ENCODE measurements around the gene DIPK1C. TPM values are rescaled to one million over a fixed set of nuclear protein-coding genes. Genes with fewer than 3 reads are reported as not detected.
A peak's percentile ranks its signal among the peaks of the same experiment; 100 is the strongest.

The DIPK1C gene
- total and polyA plus RNA-seq, 10 of the 15 experiments (the other 5 are each of a cell fraction or from before 2014, with no cell fraction given) = not detected

GRCh38 chr18:74493689-74494088 is 36.6 kb upstream of the DIPK1C start:
- intact Hi-C loops (cut with micrococcal nuclease; ENCODE audit: unreplicated experiment) = loop anchor here (1.0 to 10.0 kb wide), 3 partner anchors 140 to 2001 kb away; partner anchors contain the start of gene ZNF516
- peak; percentile 22; the same call in 2 of the 3 replicates for ATAC-seq

More at GRCh38 chr18:74493689-74494088, 36.6 kb upstream of the DIPK1C start:
- no peak overlapping the region for H3K9ac ChIP-seq (ENCODE audit: control insufficient read depth, insufficient read depth, low read length)
- H3K27ac ChIP-seq (ENCODE audit: control insufficient read depth, insufficient read depth) = no peak overlapping the region
- H4K20me1 ChIP-seq (ENCODE audit: control insufficient read depth, insufficient read depth) = no peaks in the 10 kb centered on the region
- peaks cover 15% of the 10 kb centered on the region for H3K4me1 ChIP-seq (ENCODE audit: control insufficient read depth, insufficient read depth, low read length)
- BruUV-seq (replicated peaks) = no TSS peak
- no peaks in the 10 kb centered on the region for H3K9me3 ChIP-seq (replicated peaks; ENCODE audit: control insufficient read depth, insufficient read depth, low read length)
- peaks cover 26% of the 10 kb centered on the region for H3K79me2 ChIP-seq (ENCODE audit: control insufficient read depth, insufficient read depth, low read length)
- POLR2A ChIA-PET = no interaction called here
- no peak overlapping the region for H3K4me2 ChIP-seq (ENCODE audit: control insufficient read depth, insufficient read depth)
- 75% methylated on average over 1 of the region's 1 CpG for WGBS (ENCODE audit: insufficient coverage, insufficient replicate concordance, low lambda C conversion rate, missing lambda C conversion rate)
- SMC1A ChIA-PET (ENCODE audit: uncharacterized antibody, unreplicated experiment) = interaction anchor here (1.0 to 2.7 kb wide), 14 partner anchors 10 to 300 kb away, joined by 3 to 32 read pairs (median 4); no protein-coding TSS in a partner anchor
- RAD21 ChIA-PET (ENCODE audit: unreplicated experiment) = interaction anchor here (0.7 to 1.4 kb wide), 12 partner anchors 58 to 344 kb away, joined by 3 to 31 read pairs (median 4); no protein-coding TSS in a partner anchor
- no peak overlapping the region for H3K4me3 ChIP-seq
- in situ Hi-C loops (cut with MboI) = no loop called here
- H2AFZ ChIP-seq (ENCODE audit: control insufficient read depth, low read depth, low read length) = no peak overlapping the region
- TF ChIP-seq GATAD2B (conservative IDR thresholded peaks at IDR 0.05; ENCODE audit: low read depth) = no peak
- TF ChIP-seq SREBF2 (IDR thresholded peaks at IDR 0.05; ENCODE audit: low read length) = no peak
- peak; percentile 90 for TF ChIP-seq RAD21 (IDR thresholded peaks at IDR 0.05; ENCODE audit: insufficient read depth, low read depth, low read length)
- peak; percentile 40; the same call in 1 of the 3 replicates for TF ChIP-seq POU2F2 (IDR thresholded peaks at IDR 0.05; ENCODE audit: borderline replicate concordance, low read depth, low read length)
- peak; percentile 65 to 84 (median 77); a peak in 5 of 6 replicates for TF ChIP-seq CTCF (IDR thresholded peaks at IDR 0.05 in 2 of 3, conservative IDR thresholded peaks at IDR 0.05 in 1 of 3; ENCODE audit: control insufficient read depth in 2 of 3, extremely low read depth in 1 of 3, insufficient read depth in 1 of 3, low read depth in 3 of 3, low read length in 3 of 3)
- TF ChIP-seq YY1 (IDR thresholded peaks at IDR 0.05; ENCODE audit: low read depth, low read length) = 0 out of 2 replicates have a peak, but pooled peaks have one; percentile 26
- peak; percentile 76; the same call in 1 of the 2 replicates for TF ChIP-seq SMC3 (IDR thresholded peaks at IDR 0.05; ENCODE audit: borderline replicate concordance, low read length)
- CTCF ChIA-PET = interaction anchor here (0.7 to 5.9 kb wide), 20 partner anchors 9 to 453 kb away, joined by 3 to 92 read pairs (median 4); no protein-coding TSS in a partner anchor
- DNase-seq (ENCODE audit: low read depth, low spot score) = no peak
- FAIRE-seq = no peak
- no peaks in the 10 kb centered on the region for H3K36me3 ChIP-seq (ENCODE audit: control insufficient read depth in 2 of 2, insufficient read depth in 2 of 2, low read length in 1 of 2)
- no peaks in the 10 kb centered on the region for H3K27me3 ChIP-seq (replicated peaks in 1 of 2; ENCODE audit: control insufficient read depth in 2 of 2, insufficient read depth in 2 of 2, low read length in 1 of 2)
